HG03159 (cell line): ENCODE data around the gene PRSS8.
"Not testable (repeated sequence)": the region's sequence is repeated elsewhere in the genome, so short reads cannot be mapped to it uniquely, and the experiment has no call there.

Experiments used
- ATAC-seq: cut with Tn5 transposase; IDR thresholded peaks from one replicate; pipeline ENCODE4 v1.9.1; 2021; ENCODE audit warnings: mild to moderate bottlenecking, moderate library complexity; ENCODE audit not compliant: unreplicated experiment

The PRSS8 gene

GRCh38 chr16:31135535-31136286, at the start of gene PRSS8:
PRSS8 (minus strand) TSS chr16:31135727; CDS start chr16:31135498, 229 bp downstream.
- no peak for ATAC-seq

GRCh38 chr16:31184888-31185287, 49.4 kb upstream of the PRSS8 start:
- no peak for ATAC-seq

- no peak for ATAC-seq
These were observed 48.2 kb upstream of the PRSS8 start for GRCh38 chr16:31183432-31184428.

GRCh38 chr16:31182391-31182790, 46.9 kb upstream of the PRSS8 start:
- no peak for ATAC-seq

- no peak for ATAC-seq
These were observed 45.7 kb upstream of the PRSS8 start for GRCh38 chr16:31181102-31181830.

- peak; percentile 45 for ATAC-seq
These were observed 44.4 kb upstream of the PRSS8 start, which contains the start of gene FUS for GRCh38 chr16:31179747-31180459. FUS (plus strand) TSS chr16:31180139; CDS start chr16:31180215, 76 bp downstream.

- peak; percentile 11 for ATAC-seq
These were observed 43.8 kb upstream of the PRSS8 start for GRCh38 chr16:31179219-31179746.

GRCh38 chr16:31177136-31177535, 41.6 kb upstream of the PRSS8 start:
- no peak for ATAC-seq

- not testable (repeated sequence) for ATAC-seq
These were observed 34.5 kb upstream of the PRSS8 start for GRCh38 chr16:31170048-31170447.

- no peak for ATAC-seq
These were observed 33.3 kb upstream of the PRSS8 start for GRCh38 chr16:31168848-31169247.

- ATAC-seq = no peak
These were observed 31.8 kb upstream of the PRSS8 start for GRCh38 chr16:31167315-31167714.

GRCh38 chr16:31157136-31157535, 21.6 kb upstream of the PRSS8 start:
- no peak for ATAC-seq

- ATAC-seq = not testable (repeated sequence)
These were observed 15.4 kb upstream of the PRSS8 start for GRCh38 chr16:31150976-31151375.

- ATAC-seq = no peak
These were observed 14.7 kb upstream of the PRSS8 start, which contains the start of gene PRSS36 for GRCh38 chr16:31149894-31150890. PRSS36 (minus strand) TSS chr16:31150066; CDS start chr16:31150035, 31 bp downstream.

GRCh38 chr16:31149332-31149731, 13.8 kb upstream of the PRSS8 start:
- ATAC-seq = no peak

- no peak for ATAC-seq
These were observed 13.4 kb upstream of the PRSS8 start for GRCh38 chr16:31148896-31149295.

- no peak for ATAC-seq
These were observed 12.8 kb upstream of the PRSS8 start for GRCh38 chr16:31148281-31148728.

GRCh38 chr16:31147574-31147973, 12.0 kb upstream of the PRSS8 start:
- no peak for ATAC-seq
